HG02943 (cell line): Measurements from ENCODE around the gene NECTIN3.

ENCODE experiments used
- ATAC-seq: cut with Tn5 transposase; IDR thresholded peaks from one replicate; pipeline ENCODE4 v1.9.1; 2021; ENCODE audit warnings: mild to moderate bottlenecking, low read depth, moderate library complexity; ENCODE audit not compliant: unreplicated experiment

NECTIN3 gene

DNA sequence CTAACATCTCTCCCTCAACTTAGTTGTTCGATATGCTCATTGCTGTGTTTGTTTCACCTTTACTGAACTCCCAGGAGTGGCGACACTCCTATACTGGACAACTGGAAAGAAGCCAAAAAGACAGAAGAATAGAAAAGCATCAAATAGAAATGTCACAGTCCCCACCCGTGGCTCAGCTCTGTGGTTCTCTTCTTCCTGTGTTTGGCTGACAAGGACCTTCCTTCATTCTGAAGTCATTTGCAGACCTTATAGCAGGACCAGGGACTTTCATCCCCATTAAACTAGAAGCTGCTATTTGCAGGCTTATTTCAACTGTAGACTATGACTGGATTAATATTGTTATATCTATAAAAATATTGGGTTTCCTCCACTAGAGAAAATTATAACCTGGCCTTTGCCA lies 125.9 kb downstream of the NECTIN3 start:
- no peak for ATAC-seq

DNA sequence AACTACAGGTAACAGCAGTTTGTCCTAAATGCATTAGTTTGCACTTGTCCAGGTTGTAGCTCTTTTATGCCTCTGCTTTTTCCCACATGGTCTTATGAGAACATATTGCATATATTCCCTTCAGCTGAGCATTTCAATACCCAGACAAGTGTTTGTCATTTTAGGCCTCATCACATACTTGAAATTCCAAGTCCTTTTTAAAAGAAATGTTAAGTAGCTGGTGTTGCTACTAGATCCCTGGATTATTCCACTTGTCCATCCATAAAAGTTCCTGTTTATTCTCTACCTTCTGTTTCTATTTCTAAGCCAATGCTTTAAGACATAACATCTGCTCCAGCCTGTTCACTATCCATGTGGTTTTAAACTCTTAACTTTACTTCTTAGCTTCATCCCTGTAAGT lies 128.4 kb downstream of the NECTIN3 start:
- ATAC-seq: no peak

DNA sequence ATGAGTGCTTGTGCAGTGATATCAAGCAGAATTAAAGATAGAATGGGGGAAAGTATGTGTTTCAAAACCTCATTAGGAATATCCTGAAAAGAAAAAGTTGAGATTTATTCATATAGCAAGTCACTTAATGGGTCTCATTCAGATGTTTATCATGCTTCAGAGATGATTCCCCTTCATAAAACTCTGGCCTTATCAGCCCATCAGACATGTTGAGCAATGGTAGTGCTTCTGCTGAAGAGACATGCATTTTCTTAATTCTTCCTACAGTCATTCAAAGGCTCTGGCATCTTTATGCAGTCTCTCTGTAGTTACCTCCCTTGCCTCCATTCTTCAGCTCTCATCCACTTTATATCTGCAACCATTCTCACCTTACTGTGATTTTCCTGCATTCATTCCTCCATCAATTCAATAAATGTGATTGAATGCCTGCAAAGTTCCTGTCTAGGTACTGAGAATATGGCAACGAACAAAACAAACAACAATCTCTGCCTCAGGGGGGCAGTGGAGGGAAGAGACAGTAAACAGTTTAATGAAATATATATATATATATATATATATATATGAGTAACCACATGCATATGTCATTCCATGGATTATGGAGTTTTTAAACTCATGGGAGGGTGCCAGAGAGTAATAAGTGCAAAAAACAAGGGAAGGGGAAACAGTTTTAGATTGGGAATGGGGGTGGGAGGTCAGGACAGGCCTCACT lies 138.5 kb downstream of the NECTIN3 start:
- no peak for ATAC-seq

DNA sequence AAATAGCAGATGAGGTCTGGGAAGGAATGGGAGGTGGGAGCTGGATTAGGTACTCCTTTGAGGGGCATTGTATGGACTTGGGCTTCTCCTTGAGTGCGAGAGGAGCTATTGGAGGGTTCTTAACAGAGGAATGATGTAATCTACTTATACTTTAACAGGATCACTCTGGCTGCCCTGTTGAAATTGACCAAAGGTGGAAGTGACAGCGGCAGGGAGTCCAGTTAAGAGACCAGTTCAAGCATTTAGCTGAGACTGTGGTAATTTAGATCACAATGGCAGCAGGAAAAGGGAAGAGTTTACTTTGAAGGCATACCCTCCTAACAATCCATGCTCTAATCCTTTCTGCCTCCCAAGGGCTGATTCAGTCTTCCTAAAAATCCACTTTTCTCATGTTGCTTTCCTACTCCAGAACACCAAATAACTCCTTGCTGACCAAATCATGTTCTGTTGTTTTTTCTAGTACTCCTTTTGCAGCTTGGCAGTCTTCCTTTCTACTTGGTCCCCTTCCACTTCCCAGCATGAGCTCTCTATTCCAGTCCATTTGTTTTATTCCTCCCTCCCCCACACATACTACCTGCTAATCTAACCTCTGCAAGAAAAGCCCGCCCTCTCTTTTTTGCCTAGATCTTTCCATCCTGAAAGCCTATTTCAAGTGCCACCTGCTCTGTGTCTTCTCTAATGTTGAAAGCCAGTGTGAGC lies 139.4 kb downstream of the NECTIN3 start:
- no peak for ATAC-seq

GRCh38 chr3:111212511-111212910 lies 140.9 kb downstream of the NECTIN3 start:
- no peak for ATAC-seq

DNA sequence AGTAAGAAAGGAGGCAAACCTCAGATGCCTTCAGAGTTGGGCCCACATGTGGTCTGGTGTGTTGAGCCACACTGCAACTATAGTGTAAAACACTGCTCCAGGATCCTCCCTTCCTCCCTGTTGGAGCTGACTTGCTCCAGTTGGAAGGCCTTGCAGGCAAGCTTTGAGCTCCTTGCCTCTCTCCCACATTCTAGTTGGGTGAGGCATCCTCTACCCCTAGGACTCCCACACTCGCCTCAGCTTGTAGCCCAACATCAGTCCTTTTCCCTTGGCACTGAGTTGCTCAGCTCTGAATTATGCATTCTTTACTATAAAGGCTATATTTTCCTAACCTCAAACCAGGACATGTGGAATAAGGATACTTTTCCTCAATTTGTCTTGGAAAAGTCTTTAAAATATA lies 143.9 kb downstream of the NECTIN3 start:
- ATAC-seq: no peak

DNA sequence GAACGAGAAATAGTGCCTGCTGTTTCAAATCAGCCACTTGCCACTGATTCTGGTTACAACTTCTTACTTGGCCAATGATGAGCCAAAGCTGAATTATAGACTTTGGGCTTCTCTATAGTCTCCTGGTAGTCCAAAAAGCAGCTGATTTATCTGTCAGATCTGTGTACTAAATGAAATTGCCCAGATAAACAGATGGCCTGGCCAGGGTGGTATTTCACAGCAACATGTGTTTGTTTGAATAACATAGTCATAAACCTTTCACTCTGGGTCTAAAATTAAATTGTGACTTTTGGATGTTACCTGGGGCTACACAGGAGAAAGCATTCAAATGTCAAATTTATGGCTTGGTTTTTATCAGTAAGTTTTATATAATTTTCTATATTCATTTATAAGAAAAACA lies 147.0 kb downstream of the NECTIN3 start:
- ATAC-seq: no peak

- ATAC-seq: no peak
Observed at GRCh38 chr3:111227216-111227615, 155.6 kb downstream of the NECTIN3 start.

- no peak for ATAC-seq
Observed at GRCh38 chr3:111229301-111229700, 157.7 kb downstream of the NECTIN3 start.

DNA sequence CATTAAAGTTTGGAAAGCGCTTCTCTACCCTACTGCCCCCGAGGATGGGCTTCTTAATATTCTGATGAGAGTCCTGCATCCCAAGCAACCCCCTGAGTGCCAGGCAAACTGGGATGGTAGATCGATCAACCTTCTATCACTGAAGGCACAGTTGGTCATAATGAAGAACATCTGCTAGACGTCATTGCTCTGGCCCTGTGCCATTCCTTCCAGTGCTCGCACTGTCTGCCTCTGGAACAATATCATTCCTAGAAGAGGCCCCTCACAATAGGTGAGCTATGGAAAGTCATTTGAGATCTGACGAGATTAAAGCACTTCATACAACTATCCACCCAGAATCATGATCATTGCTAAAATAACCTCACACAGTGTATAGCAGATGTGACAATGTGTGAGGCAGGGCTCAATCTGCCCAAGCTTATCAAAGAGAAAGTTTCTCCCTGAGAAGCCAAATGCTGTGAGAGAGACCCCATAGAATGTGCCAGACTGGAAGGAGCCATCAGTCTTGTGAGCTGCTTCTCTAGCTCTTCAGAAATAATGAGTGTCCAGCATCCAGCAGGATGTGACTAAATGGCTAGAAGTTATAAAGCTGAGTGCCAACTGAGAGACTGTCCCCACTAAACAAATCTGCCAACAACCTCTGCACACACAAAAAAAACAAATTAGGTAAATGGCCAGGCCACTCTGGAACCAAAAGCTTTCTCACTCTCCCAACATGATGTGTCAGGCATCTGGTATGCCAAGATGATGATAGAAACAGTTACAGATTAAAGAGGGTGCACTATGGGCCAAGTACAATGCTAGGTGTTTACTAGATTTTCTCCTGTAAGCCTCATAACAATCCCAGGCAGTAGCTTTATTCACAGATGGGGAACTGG lies 165.5 kb downstream of the NECTIN3 start:
- no peak for ATAC-seq

GRCh38 chr3:111237946-111238345 lies 166.3 kb downstream of the NECTIN3 start:
- ATAC-seq: no peak

GRCh38 chr3:111238885-111239284 lies 167.3 kb downstream of the NECTIN3 start:
- peak; percentile 97 for ATAC-seq

DNA sequence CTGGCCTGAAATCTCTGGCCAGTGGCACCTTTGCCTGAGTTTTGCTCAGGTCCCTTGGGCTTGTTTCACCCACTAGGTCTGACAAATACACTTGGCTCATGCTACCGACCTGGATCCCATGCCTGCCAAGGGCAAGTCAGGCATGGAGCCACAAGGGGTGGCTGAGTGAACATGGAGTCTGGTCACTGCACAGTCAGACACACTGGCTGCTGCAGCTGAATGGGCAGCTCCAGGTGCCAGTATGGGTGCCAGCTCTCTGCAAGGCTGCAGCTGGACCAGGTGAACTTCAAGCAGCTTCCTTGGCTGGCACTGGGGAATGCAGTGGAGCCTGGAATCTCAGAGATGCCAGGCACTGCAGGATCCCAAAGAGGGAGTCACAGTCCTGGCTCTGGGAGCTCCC lies 170.3 kb downstream of the NECTIN3 start:
- no peak for ATAC-seq
